GM21576 (cell line): ENCODE results near the gene SMOC2.

Source experiments
- ATAC-seq: cut with Tn5 transposase; IDR thresholded peaks from one replicate; pipeline ENCODE4 v1.9.1; 2021; ENCODE audit warnings: mild to moderate bottlenecking, moderate library complexity; ENCODE audit not compliant: unreplicated experiment

The SMOC2 gene

DNA sequence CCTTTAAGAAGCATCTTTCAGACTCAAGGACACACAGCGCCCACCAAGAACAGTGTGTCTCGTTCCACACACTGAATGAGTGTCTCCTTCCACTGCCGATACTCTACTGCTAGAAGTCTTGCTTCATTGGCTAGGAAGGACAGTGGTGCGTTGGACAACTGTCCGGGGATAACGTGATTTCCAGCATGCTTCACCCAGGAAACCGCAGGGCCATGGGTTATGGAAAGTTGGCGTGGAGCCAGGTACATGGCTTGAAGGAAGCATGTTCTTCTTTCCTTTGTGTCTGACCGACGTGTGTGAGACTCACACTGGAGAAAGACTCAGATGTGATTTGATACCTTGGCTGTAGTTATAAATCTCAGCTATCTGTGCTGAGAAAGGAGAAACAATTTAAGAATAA, 73.2 kb downstream of the SMOC2 start:
- ATAC-seq: no peak

DNA sequence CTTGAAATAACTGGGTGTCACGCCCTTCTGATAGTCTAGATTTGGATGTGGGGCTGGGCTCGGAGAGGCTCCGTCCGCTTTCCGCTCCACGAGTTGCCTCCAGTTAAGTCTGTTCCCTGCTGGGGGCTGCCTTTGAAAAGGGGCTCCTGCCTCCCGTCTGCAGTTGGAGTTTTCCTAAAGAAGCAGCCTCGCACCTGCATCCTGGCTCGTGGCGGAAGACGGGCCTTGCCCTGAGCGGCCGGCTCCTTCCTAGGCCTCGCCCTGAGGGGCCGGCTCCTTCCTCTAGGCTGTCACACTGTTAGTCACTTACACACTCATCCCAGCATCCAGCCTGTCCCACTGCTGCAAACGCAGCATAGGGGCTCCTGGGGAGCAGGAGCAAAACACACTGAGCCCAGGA, 74.4 kb downstream of the SMOC2 start:
- ATAC-seq: no peak

DNA sequence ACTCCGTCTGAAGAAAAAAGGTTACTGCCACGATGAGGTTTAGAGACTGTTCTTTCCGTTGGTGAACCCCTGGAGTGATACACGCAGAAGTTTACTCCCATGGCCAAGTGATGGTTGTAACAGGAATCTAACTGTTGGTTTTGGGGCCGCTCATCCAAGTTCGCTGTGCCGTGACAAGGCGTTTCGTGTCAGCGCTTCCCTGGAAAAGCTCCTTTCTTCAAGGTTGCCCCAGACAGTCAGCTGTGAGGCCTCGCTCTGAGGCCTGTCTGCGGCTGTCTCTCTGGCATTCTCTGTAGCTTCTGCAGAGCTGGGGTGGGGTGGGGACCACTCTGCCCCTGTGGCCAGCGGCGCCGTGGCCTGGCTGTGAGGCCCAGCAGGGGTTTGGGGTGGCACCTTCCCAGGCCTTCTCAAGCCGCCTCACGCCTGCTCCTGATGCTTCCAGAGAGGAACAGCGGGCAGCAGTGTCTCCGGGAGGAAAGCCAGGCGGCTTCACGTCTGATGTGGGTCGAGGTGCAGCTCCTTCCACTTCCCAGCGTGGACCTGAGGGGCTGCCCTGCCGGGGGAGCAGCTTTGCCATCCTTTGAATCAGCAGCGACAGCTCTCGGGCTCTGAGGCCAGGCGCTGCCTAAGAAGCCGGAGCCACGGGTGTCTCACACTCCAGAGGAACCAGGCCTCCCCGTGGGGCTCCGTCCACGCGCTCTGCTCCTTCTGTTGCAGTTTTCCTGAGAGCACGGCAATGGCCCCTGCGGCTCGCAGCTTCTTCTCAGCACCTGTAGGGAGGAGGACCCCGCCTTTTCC, 76.2 kb downstream of the SMOC2 start:
- ATAC-seq: no peak

DNA sequence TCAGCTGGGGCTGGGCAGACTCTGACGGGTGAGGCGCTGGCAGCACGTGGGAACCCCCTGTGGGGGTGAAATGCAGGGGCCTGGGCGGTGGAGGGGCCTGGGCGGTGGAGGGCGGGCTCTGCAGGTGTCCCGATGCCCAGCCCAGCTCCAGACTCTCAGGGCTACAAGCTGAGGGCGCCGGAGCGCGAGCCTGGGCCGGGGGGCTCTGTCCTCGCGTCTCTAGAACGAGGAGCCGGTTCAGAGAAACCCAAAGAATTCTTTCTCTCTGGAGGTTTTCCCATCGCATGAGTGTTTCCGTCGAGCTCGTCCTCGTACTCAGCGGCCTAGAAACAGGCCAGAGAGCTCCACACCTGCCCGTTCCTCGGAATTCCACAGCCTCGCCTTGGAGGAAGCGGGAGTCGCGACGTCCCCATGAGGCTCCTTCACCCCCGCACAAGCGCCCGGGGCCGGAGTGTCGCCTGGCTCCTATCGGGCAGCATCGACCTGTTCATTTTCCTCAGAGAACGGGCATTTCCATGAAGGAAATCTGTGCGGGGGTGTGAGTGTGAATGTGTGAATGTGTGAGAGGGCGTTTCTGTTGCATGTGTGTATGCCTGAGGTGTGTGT, 76.9 kb downstream of the SMOC2 start:
- no peak for ATAC-seq

DNA sequence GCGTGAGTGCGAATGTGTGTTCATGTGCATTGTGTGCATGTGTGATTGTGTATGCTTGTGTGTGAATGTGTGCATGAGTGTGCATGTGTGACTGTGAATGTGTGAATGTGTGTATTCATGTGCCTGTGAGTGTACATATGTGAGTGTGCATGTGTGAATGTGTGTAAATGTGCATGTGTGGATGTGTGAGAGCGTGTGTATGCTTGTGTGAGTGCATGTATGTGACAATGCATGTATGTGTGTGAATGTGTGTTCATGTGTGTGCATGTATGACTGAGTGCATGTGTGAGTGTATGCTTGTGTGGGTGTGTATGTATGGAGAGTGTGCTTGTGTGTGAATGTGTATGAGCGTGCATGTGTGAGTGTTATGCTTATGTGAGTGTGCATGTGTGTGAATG, 77.4 kb downstream of the SMOC2 start:
- ATAC-seq: no peak

DNA sequence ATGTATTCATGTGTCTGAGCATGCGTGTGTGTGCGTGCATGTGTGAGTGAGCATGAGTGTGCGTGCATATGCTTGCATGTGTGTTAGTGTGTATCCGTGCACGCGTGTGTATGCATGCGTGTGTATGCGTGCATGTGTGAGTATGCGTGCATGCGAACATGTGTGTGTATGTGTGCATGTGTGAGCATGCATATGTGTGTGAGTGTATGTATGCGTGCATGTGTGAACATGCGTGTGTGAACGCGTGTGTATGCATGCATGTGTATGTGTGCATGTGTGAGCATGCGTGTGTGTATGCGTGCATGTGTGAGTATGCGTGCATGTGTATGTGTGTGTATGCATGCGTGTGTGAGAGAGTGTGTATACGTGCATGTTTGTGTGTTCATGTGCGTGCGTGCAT, 77.9 kb downstream of the SMOC2 start:
- no peak for ATAC-seq

DNA sequence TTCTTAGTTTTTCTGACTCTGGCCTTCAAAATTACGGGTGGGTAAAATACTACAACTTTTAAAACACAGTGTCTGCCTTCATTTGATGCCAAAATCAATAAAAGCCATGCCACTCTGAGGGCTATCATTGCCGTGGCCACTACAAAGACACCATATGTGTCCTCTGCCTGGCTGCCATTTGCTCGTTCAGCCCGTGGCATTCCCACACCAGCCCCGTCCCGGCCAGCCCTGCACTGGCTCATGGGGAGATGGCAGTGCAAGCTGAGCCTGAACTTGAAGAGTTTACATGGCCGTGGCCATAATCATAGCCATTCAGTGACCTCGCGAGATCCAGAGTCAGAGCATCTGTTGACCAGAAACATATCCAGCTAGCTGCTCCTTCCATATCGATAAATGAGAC, 79.2 kb downstream of the SMOC2 start:
- no peak for ATAC-seq

DNA sequence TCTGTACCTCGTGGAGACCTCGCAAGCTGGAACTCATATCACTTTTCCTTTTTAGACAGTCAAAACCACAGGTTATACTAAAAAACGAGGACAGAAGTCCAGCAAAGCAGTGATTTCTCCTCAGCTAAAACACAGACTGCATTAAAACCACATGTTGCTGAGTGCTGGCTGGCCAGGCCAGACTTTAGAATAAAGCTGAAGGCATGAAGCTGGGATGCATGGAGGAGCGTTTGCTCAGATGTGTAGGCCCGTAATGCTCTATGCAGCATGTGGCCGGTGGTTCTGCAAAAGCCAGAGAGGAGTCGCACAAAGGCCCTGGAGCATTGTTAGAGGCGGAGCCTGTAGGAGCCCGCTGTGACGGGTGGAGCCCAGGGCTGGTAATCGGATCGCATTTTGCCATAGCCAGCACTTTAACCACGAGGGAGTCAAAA, 83.6 kb downstream of the SMOC2 start:
- no peak for ATAC-seq

DNA sequence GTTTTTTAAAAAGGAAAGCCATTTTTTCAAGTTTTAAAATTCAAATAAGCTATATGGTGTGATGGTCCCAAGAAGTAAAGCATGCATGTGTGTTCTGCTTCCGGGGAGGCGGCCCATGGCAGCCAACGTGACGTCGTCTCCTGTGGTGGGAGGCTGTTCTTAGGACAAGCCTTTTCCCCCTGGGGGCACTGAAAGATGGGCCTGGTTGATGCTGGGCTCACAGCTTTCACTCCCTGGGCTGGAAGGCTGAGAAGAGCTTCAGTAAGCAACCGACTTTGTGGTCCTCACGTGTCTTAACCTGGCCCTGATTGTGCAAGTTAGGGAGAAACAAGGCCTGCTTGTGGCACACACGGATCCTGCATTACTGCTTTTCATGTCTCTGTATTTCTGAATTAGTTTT, 84.1 kb downstream of the SMOC2 start:
- ATAC-seq: no peak

DNA sequence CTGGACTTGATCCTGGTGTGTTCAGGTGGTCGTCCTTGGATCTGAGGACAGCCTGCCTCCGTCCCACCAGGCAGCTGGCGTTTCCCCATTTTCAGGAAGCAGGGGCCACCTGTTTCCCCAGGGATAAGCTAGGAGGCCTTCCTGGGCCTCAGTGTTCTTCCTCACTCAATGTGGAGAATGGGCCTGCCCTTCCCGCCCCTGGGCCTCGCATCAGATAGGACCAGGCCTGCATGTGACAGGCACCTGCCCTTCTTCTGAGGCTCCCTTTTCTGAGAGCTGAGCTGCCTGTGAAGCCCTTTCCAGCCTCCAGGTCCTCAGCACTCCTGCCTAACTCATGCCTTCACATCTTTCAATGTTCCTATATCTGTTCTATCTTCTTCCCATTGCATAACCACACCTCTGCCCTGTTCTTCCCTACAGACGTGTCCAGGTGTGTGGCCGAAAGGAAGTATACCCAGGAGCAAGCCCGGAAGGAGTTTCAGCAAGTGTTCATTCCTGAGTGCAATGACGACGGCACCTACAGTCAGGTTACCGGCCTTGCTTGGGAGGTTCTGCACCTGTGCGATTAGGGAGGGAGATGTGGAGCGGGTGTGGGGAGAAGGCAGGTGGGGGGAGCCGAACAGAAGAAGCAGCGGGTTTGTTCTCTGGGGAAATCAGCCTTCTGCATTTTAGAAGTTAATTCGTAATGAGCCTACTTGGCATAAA, 85.1 kb downstream of the SMOC2 start:
- ATAC-seq: no peak

DNA sequence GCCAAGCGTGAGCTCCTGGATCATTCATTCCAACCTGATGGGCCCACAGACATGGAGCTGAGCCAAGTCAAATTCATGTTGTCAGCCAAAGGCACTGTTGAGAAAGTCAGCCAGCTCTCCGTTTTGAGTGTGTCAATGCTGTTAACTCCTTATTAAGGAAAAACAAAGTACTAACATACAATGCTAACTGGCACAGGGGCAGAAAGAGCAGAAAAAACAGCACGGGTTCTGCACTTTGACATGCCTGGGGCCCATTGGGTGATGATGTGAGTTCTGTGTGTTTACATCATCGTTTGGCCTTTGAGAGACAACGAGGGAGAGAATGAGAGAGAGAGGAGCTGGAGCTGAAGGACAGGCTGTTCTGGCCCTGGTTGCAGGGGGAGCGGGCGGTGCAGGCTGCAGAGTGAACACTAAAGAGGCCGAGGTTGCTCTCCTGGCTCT, 85.9 kb downstream of the SMOC2 start:
- ATAC-seq: no peak

DNA sequence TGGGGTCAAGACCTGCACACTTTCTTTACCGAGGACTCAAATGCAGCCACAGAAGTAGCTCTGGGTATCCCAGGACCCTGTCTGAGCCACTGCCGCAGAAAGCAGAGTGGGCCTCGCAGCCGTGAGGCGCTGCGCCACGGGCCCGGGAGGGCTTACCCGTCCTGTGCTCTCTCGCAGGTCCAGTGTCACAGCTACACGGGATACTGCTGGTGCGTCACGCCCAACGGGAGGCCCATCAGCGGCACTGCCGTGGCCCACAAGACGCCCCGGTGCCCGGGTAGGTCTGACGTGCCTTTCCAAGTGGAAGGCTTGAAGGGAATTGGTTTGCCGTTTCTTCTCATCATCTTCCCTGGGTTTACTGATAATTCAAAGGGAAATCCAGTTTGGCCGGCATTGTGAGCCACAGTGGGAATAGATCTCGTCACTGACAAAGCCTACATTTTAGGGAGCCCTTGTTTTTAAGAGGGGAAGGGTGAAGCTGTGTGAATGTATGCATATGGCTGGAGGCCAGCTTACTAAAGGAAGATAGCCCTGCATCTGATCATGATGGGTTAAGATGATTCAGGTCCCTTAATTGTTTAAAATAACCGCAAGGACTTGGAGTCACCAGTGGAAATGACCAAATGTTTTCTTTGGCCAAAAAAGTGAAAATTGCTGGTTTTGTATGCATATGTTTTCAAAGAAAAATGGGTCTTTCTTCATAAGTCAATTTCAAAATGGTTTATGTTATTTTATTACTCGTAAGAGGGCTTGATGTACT, 86.6 kb downstream of the SMOC2 start:
- ATAC-seq: no peak

DNA sequence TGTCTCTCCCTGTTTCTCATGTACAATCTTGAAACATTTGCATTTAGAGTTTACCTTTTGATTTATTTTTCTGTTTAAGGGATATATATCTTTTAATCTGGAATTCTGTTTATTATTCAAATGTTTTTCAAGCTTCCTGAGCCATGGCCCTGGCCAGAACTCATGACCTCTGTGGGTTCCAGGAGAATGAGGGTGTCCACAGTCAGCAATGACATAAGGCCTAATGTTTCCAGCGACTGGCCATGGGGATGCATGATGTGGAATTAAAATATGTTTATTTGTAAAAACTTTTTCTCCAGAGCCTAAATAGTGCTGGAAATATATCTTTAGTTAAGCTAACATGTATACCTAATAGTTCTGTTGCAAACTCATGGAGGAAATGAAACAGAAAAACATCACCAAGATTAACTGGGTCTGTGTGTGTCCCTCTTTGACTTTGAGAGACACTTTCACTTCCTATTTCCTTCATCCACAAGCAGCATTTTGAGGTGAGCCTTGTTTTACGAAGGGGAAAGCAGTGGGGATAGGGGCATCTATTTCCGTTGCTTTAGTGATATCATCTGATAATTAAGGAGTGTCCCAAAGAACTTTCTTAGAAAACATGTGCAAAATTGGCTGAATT, 87.6 kb downstream of the SMOC2 start:
- no peak for ATAC-seq

DNA sequence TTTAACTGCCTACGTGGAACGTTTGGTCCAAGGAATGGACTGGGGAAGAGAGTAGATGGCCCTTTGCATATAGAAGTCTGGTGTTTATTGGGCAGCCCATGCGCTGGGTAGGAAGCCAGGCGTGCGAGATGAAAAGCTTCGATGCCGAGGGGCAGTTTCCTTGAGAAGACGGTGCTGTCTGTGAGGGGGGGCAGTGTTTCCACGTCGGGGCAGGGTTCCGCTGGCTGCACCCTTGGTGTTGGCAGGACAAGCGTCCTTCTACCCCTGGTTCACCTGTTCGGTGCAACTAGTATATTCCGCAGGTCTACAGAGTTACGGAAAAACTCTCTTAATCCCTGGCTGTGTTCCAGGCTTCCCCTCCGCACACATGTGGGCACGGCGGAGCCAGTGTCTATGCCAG, 88.2 kb downstream of the SMOC2 start:
- no peak for ATAC-seq

DNA sequence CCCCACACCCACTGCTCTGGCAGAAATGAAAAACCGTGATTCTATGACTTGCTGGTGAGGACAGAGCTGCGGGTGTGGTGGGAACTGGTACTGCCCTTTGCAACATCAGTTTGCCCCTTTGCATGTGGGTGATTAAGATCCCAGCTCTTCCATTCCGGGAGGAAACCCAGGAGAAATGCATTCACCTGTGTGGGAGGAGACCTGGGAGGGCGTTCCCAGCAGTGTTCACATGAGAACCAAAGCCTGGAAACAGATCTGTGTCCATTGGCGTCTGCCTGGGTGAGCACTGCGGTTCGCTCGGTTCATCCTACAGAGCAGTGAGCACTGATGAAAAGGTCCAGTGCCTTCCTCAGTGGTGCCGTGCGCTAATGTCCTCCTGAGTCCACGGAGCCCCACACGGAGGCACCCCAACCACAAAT, 89.7 kb downstream of the SMOC2 start:
- ATAC-seq: no peak

DNA sequence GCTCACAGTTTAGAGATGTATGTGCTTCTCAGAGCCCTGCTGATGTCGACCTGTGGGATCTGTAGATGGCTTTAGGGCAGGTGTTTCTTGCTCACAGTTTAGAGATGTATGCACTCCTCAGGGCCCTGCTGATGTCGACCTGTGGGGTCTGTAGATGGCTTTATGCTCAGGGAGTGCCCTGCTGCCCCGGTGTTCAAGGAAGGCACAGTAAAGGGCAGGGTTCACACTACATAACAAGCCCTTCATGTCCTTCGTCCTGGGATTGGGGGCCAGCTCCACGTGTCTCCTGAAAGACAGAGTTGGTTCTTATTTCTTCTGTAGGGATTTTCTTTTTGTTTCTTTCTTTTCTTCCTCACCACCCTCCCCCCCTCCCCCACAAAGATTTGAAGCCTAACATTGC, 91.1 kb downstream of the SMOC2 start:
- ATAC-seq: no peak

DNA sequence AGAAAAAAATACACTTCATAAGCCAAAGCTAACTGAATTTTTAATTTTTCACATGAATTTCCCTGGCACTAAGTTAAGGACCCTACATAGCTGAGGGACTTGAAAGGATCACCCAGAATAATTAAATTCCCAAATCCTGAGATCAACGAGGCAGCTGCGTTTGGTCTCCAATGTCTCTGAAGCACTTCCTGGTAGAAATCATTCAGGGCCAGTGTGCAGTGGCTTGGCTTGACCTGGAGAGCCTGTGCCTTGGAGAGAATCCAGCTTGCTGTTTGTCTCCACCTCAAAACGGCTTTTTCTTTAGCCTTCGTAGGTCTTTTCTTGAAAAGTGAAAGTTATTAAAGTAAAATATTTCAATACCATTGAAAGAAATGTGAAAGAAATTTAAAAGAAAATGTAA, 92.4 kb downstream of the SMOC2 start:
- ATAC-seq: no peak

DNA sequence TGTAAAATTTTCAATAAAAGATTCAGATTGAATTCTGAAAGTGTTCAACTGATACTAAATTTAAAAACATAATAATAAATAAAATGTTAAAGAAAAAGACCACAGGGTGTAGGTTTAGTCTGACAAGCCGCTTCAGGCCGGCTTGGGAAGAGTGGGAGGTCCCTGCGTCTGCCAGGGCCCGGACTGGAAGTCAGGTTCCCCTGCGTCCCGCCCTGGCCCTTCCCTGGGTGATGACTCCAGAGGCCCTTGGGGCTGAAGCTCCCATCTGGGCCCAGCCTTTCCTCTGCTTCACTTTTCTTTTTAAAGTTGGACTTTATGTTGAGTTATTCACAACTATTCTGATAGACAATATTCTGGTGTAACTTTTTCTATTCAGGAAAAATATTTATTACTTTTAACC, 93.3 kb downstream of the SMOC2 start:
- no peak for ATAC-seq

DNA sequence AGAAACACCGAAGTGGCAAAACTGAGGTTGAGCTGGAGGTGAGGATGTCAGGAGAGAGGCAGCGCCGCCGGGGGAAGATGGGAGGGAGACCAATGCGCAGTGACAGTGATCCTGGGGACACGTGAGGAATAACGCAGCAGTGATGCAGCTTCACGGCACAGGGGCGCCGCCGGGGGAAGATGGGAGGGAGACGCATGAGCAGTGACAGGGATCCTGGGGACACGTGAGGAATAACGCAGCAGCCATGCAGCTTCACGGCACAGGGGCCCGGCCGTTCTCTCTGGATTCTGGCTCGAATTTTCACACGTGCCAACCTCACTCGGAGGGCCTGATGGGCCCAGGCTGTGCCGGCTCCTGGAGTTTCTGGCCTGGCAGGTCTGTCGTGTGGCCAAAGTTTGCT, 94.7 kb downstream of the SMOC2 start:
- ATAC-seq: no peak

DNA sequence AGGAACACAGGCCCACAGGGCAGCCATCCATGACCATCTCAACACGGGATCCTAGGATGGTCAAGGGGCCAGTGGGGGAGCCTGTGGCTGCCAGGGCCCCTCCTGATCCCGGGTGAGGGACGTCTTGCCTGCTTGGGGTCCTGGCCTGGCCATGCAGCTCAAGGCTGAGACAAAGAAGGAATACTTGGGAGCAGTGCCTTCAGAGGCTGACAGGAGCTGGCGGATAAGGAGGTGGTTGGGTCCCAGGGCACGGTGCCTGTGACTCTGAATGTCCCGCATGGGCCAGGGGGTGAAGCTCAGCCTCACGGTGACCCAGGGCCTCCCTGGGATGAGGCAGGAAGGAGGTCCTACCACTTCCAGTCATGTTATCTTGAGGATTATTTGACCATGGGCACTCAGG, 95.2 kb downstream of the SMOC2 start:
- ATAC-seq: no peak
